ENCODE data around the gene SLC25A13. TPM values are rescaled to one million over a fixed set of nuclear protein-coding genes. Genes with fewer than 3 reads are reported as not detected.

SLC25A13 gene
- polyA plus RNA-seq, 1 donor, result 47.9 TPM

DNA sequence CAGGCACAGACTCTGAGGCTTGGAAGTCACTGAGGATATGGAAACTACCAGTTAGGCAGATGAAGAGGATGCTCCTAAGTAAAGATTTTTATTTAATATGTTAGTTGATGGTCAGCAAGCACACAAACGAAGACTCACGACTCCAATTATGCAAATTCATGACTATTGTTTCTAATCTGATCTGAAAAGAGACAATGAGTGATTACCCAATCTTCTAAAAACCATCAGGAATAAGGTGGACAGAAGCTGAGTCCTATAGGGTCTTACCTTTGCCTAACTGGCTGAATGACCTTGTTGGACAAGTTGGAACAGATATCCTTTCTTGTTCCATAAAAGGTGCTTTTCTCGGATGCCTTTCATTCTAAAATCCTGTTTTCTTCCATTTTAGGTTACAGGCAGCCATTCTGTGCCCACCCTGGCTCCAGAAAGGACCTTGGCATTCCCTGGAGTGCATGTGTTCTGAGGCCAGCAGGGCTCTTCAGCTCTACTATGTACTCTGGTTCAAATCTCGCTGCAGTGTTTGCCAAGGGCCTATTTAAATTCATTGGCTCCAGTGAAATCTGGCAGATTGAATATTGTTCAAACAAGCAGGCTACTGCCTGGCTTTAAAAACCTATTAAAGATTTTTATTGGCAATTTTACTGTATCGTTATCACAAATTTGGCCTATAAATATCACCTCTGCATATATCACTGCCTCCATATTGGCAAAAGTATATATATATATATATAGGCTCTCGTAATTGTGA lies 77.5 kb downstream of the SLC25A13 start:
- no peak for DNase-seq

- DNase-seq, result no peak
These were observed 78.7 kb downstream of the SLC25A13 start for GRCh38 chr7:96243241-96243640.

- DNase-seq, result no peak
These were observed 80.0 kb downstream of the SLC25A13 start for GRCh38 chr7:96241855-96242254.

- DNase-seq, result no peak
These were observed 82.7 kb downstream of the SLC25A13 start for GRCh38 chr7:96238976-96239766.

DNA sequence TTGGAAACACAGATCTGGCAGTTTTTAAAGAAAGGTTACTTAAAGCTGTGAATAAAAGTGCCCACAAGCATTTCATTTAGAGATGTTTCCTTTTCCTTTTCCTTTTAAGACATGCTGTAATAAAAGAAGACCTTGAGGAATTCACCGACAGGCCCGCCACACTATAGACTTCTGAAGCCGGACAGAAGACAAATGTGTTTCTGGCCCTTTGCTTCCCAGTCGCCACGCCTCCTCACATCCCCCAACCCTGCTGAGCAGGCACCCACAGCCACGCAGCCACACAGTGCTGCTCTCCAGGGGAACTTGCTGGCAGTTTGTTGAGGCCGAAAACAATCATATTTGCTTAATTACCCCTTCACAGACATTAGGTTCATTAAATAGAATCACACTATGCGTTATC lies 83.4 kb downstream of the SLC25A13 start:
- DNase-seq, result peak; percentile 12

- DNase-seq, result no peak
These were observed 84.9 kb downstream of the SLC25A13 start for GRCh38 chr7:96237040-96237439.

GRCh38 chr7:96236198-96237039 lies 85.5 kb downstream of the SLC25A13 start:
- DNase-seq, result peak; percentile 64

- DNase-seq, result no peak
These were observed 86.6 kb downstream of the SLC25A13 start for GRCh38 chr7:96235281-96235680.

GRCh38 chr7:96233528-96234154 lies 88.3 kb downstream of the SLC25A13 start:
- DNase-seq, result no peak

GRCh38 chr7:96233084-96233483 lies 88.8 kb downstream of the SLC25A13 start:
- DNase-seq, result no peak

DNA sequence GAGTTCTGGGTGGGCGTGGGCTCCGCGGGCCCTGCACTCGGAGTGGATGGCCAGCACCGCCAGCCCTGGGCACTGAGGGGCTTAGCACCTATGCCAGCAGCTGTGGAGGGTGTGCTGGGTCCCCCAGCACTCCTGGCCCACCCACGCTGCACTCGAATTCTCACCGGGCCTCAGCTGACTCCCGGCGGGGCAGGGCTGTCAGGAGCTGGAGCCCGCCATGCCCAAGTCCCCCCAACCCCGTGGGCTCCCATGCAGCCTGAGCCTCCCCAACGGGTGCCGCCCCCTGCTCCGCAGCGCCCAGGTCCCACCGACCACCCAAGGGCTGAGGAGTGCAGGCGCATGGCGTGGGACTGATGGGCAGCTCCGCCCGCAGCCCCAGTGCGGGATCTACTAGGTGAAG lies 93.1 kb downstream of the SLC25A13 start:
- no peak for DNase-seq

GRCh38 chr7:96225251-96225650 lies 96.6 kb downstream of the SLC25A13 start:
- DNase-seq, result no peak

DNA sequence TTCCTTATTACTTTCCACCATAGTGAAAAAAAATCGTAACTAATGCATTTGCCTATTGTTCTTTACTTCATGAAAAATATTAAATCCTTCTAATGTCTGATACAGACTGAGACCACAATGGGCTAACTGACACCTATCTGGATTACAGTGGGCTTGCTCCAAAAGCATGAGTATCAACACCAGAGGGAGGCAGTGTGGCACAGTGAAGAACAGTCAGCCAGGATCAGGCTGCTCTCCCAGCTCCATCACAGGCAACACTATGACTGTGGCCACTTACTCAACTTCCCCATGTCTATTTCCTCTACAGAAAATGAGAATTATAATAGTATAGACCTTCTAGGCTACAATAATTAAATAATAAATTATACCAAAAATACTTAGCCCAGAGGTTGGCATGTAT lies 97.2 kb downstream of the SLC25A13 start:
- no peak for DNase-seq

DNA sequence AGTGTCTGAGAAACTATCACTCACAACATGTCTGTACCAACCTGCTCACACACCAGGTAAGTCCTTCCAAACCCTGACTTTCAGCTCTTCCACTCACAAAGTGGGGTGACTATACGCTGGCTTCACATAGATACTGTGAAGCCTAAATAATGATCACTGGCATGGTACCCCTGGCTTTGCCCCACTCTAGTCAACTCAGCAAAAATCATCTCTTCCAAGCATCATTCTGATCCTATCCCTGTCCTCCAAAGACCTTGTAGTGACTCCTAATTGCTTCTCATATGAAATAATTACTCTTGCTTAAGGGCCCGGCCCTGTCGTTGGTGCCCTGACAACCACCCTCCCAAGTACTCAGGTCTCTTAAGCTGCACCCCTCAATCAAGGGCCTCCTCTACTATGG lies 97.8 kb downstream of the SLC25A13 start:
- no peak for DNase-seq

- no peak for DNase-seq
These were observed 100.0 kb downstream of the SLC25A13 start for GRCh38 chr7:96221888-96222287.

GRCh38 chr7:96219378-96220130 lies 102.3 kb downstream of the SLC25A13 start:
- DNase-seq, result peak; percentile 19

DNA sequence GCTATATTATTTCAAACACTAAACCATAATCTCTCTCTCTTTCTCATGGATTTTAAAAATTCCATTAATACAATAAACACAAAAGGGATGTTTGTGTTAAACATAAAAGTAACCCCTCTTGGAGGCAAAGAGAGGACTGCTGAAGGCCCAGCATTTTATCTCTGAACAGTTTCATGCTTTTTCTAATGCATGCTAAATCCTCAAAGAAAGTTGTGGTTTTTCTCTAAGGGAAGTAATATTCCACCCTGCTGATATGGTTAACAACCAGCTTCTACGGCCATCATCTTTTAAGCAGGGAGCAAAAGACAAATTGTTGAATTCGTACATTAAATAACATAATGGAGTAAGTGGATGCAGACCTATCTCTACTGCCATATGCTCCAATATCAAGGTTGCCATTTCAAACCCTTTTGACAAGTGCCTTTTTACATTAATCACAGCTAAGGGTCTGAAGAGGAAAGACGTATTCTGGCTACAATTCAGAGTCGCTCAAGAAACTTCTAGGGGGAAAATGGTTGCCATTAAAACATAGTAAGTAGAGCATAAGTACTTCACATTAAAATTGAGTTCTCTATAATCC lies 103.1 kb downstream of the SLC25A13 start:
- no peak for DNase-seq

- DNase-seq, result no peak
These were observed 104.8 kb downstream of the SLC25A13 start for GRCh38 chr7:96217147-96217546.

- DNase-seq, result no peak
These were observed 105.5 kb downstream of the SLC25A13 start for GRCh38 chr7:96216373-96216772.

DNA sequence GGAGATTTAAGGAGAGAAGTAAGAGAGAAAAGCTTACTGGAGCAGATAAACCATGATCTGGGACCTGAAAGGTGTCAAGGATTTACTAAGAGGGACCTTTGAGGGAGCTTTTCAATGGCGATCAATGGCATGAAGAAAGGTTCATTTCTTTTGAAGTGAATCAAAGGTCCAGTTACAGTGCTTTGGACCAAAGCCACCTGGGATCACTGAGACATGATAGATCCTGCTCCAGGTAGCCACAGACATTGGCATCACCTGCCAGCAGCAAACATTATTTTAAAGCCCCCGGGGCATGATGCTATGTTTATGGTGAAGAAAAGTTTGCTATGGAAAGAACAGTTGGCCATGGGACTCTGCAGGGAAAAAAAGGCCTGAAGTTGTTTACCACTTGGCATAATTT lies 109.4 kb downstream of the SLC25A13 start:
- no peak for DNase-seq

- no peak for DNase-seq
These were observed 109.9 kb downstream of the SLC25A13 start for GRCh38 chr7:96211954-96212353.

Measured in left kidney (tissue), 2 donors.